GM12878 (cell line): ENCODE data around the gene GRK5.

Source experiments
- BRCA1 ChIP-seq: IDR thresholded peaks from 2 replicates; pipeline ENCODE4 v1.6.1; 2011; ENCODE audit warnings: low read depth, low read length, improper control_type of control experiment
- CEBPB ChIP-seq, 2 experiments: fragments of 150-350 bp in 1 of 2; IDR thresholded peaks; 2 replicates each; pipeline ENCODE4 v1.6.1; 2012 to 2014; ENCODE audit warnings: low read depth in 2 of 2, low read length in 2 of 2, borderline replicate concordance in 1 of 2, inconsistent platforms in 1 of 2
- CEBPZ ChIP-seq: fragments of 150-350 bp; IDR thresholded peaks from 2 replicates; pipeline ENCODE4 v1.6.1; 2016; ENCODE audit warnings: low read depth, low read length
- CTCF ChIP-seq, 3 experiments: IDR thresholded peaks in 2 of 3; conservative IDR thresholded peaks in 1 of 3; 2 replicates each; pipeline ENCODE4 v1.5.1; 2011; ENCODE audit warnings: low read depth in 3 of 3, low read length in 3 of 3, mild to moderate bottlenecking in 3 of 3, control low read depth in 2 of 3, moderate library complexity in 2 of 3, inconsistent platforms in 1 of 3, mixed read lengths in 1 of 3; ENCODE audit not compliant: control insufficient read depth in 2 of 3, insufficient read depth in 1 of 3; ENCODE audit errors: extremely low read depth in 1 of 3
- EED ChIP-seq: sonication (generic); IDR thresholded peaks from 2 replicates; pipeline ENCODE4 v1.6.1; 2016; ENCODE audit warnings: antibody characterized with exemption, low read depth
- EGR1 ChIP-seq, 2 experiments: IDR thresholded peaks; 1 replicate in 1 of 2; 2 replicates in 1 of 2; pipeline ENCODE4 v1.6.1; 2011 to 2012; ENCODE audit warnings: low read depth in 2 of 2, low read length in 2 of 2, borderline replicate concordance in 1 of 2, mild to moderate bottlenecking in 1 of 2, moderate library complexity in 1 of 2
- GABPA ChIP-seq: IDR thresholded peaks from 2 replicates; pipeline ENCODE4 v1.6.1; 2014; ENCODE audit warnings: antibody characterized with exemption, low read depth, mild to moderate bottlenecking, inconsistent platforms
- MAX ChIP-seq: IDR thresholded peaks from 2 replicates; pipeline ENCODE4 v1.6.1; 2012; ENCODE audit warnings: low read depth, low read length, improper control_type of control experiment
- POLR2A ChIP-seq: IDR thresholded peaks from 2 replicates; pipeline ENCODE4 v1.6.1; 2011; ENCODE audit warnings: low read depth, mild to moderate bottlenecking, low read length
- POLR2AphosphoS2 ChIP-seq: IDR thresholded peaks from 2 replicates; pipeline ENCODE4 v1.6.1; 2011; ENCODE audit warnings: low read depth, mild to moderate bottlenecking, low read length, improper control_type of control experiment, moderate library complexity
- TAF1 ChIP-seq: IDR thresholded peaks from 2 replicates; pipeline ENCODE4 v1.6.1; 2011; ENCODE audit warnings: mild to moderate bottlenecking, low read depth, low read length, borderline replicate concordance
- USF1 ChIP-seq: IDR thresholded peaks from 2 replicates; pipeline ENCODE4 v1.6.1; 2011; ENCODE audit warnings: borderline replicate concordance, low read depth, mild to moderate bottlenecking, moderate library complexity, mixed read lengths, low read length; ENCODE audit not compliant: insufficient read depth; ENCODE audit errors: extremely low read length

- TF ChIP-seq CEBPB (IDR thresholded peaks at IDR 0.05; ENCODE audit: borderline replicate concordance in 1 of 2, low read depth in 2 of 2, low read length in 2 of 2) (no peak), EED (no peak), CEBPZ (no peak), POLR2AphosphoS2 (no peak), GABPA (no peak), CTCF (IDR thresholded peaks at IDR 0.05 in 2 of 3, conservative IDR thresholded peaks at IDR 0.05 in 1 of 3; ENCODE audit: control insufficient read depth in 2 of 3, extremely low read depth in 1 of 3, insufficient read depth in 1 of 3, low read depth in 3 of 3, low read length in 3 of 3) (no peak), POLR2A (no peak), MAX (no peak), EGR1 (IDR thresholded peaks at IDR 0.05; ENCODE audit: borderline replicate concordance in 1 of 2, low read depth in 2 of 2, low read length in 2 of 2) (no peak), BRCA1 (no peak), TAF1 (no peak), USF1 (no peak)
Observed at GRCh38 chr10:119183664-119184412, 23.5 kb upstream of the GRK5 start.
